Measurements from ENCODE around the gene CEACAM19. TPM values are rescaled to one million over a fixed set of nuclear protein-coding genes. Genes with fewer than 3 reads are reported as not detected.
"Not testable (repeated sequence)": the region's sequence is repeated elsewhere in the genome, so short reads cannot be mapped to it uniquely, and the experiment has no call there.

The CEACAM19 gene, protein sequence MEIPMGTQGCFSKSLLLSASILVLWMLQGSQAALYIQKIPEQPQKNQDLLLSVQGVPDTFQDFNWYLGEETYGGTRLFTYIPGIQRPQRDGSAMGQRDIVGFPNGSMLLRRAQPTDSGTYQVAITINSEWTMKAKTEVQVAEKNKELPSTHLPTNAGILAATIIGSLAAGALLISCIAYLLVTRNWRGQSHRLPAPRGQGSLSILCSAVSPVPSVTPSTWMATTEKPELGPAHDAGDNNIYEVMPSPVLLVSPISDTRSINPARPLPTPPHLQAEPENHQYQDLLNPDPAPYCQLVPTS
- total RNA-seq (2014; rRNA removed; shearing (Covaris generic)), result 1.2 and 1.8 TPM in 2 replicates

DNA sequence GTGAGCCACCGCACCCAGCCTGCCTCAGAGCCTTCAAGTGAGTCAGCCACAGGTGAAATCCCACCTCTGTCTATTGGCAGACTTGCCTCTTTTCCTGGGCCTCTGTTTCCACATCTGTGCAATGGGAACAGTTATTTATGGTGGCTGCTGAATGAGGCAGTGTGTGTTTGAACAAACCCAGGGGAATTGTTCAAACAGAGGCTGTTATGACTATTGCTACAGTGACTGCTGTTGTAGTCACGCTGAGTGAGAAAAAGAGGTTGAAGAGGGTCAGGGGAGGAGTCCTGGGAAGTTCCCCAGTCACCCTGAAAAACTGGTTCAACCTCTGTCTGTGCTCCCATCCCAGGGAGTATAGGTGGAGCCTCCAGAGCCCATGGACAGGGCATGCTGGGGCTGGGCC, at the start of gene CEACAM19:
Gene CEACAM19, plus strand, starts transcription at position 83 of the 400 bp plus-strand sequence. CDS start 450 bp downstream, outside the sequence.
- DNase-seq (ENCODE audit: low read depth), result no peak

DNA sequence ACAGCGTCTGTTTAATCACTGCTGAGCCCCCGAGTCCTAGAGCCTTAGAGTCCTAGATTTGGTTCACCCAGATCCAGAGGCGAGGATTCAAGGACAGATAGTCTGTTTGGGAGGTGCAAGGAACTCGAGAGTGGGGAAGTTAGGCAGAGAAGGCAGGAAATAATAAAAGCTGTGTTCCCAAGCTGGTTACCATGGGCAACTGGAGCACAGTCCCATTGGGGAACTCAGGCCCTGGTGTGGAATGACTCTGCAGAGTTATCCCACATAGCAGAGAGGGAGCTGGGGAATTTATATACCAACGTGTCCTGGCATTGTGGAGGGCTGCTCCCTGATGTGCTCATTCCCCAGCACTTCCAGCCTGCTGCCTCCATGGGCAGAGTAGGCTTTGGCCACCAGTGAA, 48.2 kb upstream of the CEACAM19 start:
- DNase-seq (ENCODE audit: low read depth), result peak; percentile 95

DNA sequence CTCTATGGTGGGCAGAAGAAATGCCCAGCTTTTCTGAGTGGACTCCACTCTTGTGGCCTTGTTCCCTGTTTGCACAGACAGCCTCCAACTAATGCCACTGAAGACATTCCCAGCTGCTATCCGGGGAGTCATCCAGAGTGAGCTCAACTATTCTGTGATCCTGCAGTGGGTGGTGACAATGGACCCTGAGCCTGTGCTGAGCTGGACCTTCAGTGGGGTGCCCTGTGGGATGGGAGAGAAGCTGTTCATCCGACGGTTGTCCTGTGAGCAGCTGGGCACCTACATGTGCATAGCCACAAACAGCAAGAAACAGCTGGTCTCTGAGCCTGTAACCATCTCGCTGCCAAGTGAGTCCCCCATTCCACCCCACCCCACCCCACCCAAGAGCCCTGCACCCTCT, 47.7 kb upstream of the CEACAM19 start:
- DNase-seq (ENCODE audit: low read depth), result no peak

DNA sequence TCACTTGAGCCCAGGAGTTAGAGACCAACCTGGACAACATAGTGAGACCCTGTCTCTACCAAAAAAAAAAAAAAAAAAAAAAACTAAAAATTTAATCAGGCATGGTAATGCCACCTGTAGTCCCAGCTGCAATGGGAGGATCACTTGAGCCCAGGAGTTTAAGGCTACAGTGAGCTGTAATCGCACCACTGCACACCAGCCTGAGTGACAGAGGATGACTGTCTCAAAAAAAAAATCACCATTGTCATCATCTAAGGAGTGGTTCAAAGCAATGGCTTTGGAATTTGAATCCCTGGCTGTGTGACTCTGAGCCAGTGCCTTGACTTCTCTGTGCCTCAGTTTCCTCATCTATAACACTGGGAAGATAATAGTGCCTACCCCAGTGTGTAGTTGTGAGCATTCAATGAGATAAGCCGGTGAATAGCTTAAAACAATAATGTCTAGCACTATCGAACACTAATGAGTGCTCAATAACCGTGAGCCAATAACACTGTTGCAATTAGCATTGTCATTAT, 46.4 kb upstream of the CEACAM19 start:
- no peak for DNase-seq (ENCODE audit: low read depth)

DNA sequence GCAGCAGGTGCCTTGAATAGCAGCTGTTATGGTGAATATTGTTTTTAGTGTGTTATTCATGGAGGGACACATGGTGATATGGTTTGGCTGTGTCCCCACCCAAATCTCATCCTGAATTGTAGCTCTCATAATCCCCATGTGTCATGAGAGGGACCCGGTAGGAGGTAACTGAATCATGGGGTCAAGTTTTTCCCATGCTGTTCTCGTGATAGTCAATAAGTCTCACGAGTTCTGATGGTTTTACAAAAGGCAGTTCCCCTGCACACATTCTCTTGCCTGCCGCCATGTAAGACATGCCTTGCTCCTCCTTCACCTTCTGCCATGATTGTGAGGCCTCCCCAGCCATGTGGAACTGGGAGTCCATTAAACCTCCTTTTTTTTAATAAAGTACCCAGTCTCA, 45.6 kb upstream of the CEACAM19 start:
- peak; percentile 78 for DNase-seq (ENCODE audit: low read depth)

DNA sequence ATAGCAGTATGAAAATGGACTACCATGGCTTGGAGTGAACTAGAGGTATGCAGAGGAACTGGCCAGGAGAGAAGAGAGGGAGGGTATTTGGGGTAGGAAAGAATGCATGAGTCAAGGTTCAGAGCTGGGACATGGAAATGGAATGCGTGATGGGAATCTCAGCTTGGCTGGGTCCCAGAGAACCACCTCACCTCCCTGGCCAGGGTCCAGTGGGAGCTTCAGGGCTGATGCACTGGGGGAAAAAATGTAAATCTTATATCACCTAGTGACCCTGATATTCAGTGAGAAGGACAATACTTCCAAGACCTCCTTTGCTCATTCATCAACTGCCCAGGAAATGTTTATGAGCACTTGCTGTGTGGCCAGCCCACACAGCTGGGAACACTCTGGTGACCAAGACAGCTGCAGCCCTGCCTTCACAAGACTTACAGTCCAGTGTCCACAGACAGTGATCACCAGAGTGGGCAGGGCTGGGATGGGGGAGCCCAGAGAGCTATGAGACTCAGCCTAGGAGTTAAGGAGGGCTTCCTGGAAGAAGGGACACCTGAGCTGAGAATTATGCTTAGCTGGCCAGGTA, 45.1 kb upstream of the CEACAM19 start:
- DNase-seq (ENCODE audit: low read depth), result peak; percentile 99

DNA sequence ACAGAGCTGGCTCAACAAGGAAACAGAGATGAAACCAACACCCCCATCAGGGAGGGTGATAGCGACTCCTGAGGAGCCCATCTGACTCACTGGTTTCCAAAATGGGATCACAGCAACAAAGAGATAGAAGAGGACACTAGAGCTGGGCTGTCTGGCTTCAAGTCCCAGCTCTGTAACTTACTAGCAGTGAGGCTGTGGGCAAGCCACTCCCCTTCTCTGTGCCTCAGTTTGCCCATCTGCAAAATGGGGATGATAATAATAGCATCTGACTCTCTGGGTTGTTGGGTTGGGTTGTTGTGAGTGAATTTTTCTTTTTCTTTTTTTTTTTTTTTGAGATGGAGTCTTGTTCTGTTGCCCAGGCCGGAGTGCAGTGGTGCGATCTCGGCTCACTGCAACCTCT, 43.7 kb upstream of the CEACAM19 start:
- DNase-seq (ENCODE audit: low read depth), result no peak

DNA sequence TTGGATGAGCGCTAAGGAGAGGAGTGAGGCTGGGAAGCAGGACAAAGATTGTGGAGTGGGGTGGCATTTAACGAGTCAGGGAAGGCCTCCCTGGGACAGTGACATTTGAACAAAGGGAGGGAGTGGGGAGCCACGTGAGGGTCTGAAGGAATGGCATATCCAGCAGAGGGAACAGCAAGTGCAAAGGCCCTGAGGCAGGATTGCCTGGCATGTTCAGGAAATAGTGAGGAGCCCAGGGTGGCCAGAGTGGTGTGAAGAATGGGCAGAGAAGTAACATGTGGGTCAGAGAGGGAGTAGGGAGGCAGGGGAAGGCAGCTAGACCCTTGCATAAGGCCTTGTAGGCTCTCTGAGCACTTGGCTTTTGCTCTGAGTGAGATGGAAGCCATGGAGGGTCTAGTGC, 42.5 kb upstream of the CEACAM19 start:
- DNase-seq (ENCODE audit: low read depth), result no peak

DNA sequence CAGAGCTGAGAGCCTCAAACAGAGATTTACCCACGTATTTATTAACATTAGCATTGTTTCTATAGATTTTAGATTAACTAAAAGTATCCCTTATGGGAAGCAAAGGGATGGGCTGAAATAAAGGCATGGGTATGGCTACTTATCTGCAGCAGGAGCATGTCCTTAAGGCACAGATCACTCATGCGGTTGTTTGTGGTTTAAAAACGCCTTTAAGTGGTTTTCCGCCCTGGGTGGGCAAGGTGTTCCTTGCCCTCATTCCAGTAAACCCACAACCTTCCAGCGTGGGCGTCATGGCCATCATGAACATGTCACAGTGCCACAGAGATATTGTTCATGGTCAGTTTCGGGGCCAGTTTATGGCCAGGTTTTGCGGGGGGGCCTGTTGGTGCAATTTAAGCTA, 39.7 kb upstream of the CEACAM19 start:
- not testable (repeated sequence) for DNase-seq (ENCODE audit: low read depth)

DNA sequence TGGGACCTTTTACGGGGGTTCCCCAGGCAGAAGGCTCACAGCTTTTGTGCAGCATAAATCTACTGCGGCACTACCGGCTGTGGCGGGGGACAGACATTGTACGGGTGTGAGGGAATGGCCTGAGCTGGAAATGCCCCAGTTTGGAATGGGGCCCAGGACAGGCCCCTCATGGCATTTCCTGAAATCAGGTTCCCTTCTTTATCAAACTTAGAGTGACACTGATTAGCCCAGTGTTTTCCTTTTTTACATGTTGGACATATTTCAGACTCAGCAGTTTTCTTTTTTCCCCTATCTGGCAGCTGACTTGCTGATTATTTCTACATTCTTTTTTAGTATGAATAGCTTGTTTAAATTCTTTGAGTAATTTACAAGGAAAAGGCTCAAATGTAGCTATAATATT, 37.2 kb upstream of the CEACAM19 start:
- DNase-seq (ENCODE audit: low read depth), result not testable (repeated sequence)

DNA sequence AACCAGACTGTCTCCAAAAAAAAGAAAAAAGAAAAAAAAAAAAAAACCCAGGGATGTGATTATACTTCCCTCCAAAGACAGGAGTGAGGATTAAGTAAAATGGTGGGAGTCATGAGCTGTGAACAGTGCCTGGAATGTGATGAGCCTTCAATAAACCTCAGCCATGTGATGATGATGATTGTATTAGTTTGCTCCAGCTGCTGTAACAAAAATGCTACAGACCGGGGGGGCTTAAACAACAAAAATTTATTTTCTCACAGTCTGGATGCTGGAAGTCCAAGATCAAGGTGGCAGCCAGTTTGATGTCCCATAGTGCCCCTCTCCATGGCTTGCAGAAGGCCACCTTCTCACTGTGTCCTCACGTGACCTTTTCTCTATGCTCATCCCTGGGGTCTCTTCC, 36.5 kb upstream of the CEACAM19 start:
- DNase-seq (ENCODE audit: low read depth), result no peak

DNA sequence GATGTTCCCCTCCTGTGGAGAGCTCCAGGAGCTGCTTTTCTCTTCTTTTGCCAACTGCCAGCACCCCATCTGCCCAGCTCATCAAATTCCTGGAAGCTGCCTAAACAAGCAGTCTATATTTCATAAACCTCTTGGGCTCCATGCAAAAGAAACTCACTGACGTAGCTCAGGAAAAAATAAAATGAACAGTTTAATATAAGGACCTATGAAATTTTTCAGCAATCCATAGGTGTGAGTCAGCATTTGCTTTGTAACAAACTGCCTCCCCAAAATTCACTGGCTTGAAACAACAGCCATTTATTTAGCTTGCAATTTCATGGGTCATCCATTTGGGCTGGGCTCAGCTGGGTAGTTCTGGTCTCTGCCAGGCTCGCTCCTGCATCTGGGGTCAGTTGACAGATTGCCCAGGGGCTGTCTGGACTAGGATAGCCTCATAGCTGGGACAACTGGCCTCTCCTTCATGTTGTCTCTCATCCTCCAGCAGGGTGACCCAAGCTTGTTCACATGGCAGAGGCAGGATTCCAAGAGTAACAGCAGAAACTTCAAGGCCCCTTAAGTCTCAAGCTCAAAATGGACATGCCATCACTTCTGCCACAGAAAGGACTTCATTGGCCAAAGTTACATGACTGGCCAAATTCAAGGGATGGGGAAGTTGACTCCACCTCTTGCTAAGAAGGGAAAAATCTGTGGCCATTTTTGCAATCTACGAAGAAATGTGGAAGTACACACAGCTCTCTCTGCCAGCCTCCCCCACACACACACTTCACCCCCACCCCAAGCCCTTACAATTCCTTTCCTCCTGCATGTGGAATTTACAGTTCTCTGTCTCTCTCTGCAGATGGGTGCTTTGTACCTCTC, 35.5 kb upstream of the CEACAM19 start:
- DNase-seq (ENCODE audit: low read depth), result peak; percentile 84

DNA sequence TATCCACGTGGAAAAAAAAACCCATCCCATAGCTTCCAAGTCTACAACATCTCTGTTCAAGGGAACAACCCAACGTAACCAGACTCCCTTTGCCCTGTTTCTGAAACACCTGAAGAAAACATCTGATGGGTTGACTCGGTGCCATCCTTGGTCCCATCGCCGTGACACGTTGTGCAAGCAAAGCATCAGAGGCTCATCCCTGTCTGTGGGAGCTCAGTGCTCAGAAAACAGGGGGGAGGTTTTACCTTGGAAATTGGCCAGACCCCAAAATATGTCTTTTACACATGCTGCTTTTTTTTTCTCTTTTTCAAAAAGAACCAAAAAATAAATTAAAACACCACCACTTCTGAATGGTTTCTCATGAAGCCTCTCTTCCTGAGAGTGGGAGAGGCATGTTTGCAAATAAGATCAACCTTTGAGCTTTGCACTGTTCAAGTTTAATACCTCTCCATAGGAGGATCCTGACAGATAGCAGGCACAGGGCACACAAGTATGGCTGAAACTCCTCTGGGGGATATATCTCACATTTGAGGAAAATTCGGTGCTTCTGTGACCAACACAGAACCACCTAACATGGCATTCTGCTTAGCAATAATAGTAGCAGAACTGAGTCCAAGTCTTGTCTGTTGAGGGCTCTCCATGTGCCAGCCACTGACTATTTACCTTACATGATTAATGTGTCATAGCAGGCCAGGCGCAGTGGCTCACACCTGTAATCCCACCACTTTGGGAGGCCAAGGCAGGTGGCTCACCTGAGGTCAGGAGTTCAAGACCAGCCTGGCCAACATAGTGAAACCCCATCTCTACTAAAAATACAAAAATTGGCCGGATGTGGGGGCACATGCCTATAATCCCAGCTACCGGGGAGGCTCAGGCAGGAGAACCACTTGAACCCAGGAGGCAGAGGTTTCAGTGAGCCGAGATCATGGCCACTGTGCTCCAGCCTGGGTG, 34.6 kb upstream of the CEACAM19 start:
- DNase-seq (ENCODE audit: low read depth), result no peak

DNA sequence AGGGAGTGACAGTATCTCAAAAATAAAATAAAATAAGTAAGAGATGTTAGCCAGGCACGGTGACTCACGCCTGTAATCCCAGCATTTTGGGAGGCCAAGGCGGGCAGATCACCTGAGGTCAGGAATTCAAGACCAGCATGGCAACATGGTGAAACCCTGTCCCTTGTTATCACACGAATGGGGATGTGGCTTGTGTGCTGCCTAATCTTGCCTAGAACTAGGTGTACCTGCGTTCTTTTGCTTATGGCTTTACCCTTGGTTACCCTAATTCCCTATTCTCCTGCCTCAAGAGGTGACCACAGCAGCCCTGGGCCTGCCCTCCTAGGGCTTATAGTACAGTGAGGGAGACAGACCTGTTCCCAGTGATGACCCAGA, 33.9 kb upstream of the CEACAM19 start:
- peak; percentile 49 for DNase-seq (ENCODE audit: low read depth)

DNA sequence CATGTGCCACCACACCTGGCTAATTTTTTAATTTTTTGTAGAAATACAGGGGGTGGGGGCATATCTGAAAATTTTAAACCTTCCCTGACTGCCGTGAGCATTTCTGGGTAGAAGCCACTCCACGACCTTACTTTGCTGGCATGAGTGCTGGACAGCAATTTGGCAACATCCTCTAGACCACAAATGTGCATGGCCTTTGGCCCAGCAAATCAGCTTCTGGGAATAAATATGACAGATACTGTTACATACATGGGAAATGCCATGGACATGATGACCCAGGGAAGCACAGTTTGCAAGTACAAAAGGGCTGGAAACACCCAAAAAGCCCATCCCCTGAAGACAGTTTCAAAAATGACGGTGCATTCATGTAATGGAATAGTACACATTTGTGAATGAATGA, 30.8 kb upstream of the CEACAM19 start:
- peak; percentile 85 for DNase-seq (ENCODE audit: low read depth)

DNA sequence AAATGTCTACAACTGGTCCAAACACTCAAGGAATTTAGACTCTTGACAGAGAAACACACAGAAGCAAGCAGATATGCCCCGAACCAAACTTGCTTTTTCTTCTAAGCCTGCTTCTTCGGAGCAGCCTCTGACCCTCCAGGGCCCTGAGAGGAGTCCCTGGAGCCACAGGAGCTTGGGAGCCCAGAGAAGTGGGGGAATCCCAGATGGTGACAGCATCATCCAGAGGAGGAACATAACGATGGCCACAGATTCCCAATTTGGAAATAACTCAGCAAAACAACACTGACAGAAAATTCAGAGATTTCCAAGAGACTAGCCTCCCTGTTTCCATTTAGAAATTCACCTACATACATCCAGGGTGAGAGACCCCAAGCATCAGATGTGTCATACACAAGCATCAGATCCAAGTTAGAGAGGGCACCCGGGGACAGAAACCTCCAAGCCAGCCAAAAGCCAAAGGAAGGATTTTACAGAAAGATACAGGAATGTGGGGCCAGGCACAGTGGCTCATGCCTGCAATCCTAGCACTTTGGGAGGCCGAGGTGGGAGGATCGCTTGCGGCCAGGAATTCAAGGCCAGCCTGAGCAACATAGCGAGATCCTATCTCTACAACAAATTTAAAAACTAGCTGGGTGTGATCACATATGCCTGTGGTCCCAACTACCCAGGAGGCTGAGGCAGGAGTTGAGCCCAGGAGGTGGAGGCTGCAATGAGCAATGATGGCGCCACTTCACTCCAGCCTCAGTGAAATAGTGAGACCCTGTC, 29.6 kb upstream of the CEACAM19 start:
- DNase-seq (ENCODE audit: low read depth), result no peak

DNA sequence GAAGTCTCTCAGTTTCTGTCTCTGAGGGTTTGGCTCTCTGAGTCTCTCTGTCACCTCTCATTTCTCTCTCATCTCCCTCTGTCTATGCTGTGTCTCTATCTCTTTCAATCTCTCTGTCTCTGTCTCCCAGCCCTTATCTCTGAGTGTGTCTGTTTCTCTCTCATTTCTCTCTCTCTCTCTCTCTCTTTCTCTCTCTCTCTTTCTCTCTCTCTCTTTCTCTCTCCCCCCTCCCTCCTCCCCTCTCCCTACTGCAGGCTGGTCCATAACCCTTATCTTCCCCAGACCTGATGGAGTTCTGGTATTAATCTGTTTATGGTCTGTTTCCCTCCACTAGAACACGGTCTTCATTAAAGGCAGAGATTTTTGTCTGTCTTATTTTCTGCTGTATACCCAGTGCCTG, 28.9 kb upstream of the CEACAM19 start:
- no peak for DNase-seq (ENCODE audit: low read depth)

DNA sequence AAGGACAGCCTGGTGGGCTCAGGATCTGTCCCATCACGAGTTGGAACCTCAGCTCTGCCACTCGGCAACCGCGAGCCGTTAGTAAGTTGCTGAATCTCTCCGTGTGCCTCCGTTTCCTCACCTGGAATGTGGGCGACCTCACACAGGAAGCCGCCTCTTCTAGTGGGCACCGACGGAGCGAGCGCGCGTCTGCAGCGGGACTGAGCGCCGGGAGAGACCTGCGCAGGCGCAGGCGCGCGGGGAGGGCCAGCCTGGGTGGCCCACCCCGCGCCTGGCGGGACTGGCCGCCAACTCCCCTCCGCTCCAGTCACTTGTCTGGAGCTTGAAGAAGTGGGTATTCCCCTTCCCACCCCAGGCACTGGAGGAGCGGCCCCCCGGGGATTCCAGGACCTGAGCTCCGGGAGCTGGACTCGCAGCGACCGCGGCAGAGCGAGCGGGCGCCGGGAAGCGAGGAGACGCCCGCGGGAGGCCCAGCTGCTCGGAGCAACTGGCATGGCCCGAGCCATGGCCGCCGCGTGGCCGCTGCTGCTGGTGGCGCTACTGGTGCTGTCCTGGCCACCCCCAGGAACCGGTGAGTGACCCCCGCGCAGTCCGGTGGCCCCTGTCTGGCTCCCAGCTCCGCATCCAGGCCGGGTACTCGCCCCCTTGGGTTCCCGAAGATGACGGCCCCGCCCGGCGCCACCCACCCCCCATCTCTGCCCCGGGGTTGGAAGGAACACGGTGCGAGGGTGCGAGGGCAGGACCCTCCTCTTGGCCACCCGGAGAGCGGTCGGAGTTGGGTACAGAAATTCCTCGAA, 27.5 kb upstream of the CEACAM19 start, which contains the start of gene PVR:
Gene PVR, plus strand, starts transcription at position 306 of the 797 bp plus-strand sequence. Its CDS starts 187 bp downstream, at position 493.
- DNase-seq (ENCODE audit: low read depth), result peak; percentile 86

DNA sequence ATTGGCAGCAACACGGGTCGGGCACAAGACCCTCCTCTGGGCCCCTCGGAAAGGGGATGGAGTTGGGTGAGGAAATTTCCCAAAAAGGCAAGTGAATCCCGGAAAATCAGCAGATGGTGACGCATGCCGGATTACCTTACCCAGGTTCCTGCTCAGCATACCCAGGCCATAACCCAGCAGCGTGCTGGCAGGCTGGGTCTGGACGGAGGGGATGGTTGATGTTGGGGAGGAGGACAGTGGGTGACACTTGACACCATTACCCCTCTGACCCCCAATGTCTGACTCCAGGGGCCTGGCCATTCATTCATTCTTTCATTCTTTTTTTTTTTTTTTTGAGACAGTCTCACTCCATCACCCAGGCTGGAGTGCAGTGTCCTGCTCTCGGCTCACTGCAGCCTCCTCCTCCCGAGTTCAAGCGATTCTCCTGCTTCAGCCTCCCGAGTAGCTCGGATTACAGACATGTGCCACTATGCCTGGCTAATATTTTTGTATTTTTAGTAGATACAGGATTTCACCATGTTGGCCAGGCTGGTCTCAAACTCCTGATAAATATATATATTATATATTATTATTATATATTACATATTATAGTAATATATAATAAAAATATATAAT, 26.8 kb upstream of the CEACAM19 start:
- peak; percentile 72 for DNase-seq (ENCODE audit: low read depth)

All from M059J (cell line).